Uterus (tissue), 2 donors: ENCODE data around the gene GREB1.

Experiments used
- CTCF ChIP-seq, 4 experiments: fragments of 200-600 bp in 2 of 4; fragments of 450-650 bp in 2 of 4; sonication (generic) in 2 of 4; IDR thresholded peaks; one replicate each; pipeline ENCODE4 v1.5.1; 2016 to 2019; ENCODE audit warnings: antibody characterized with exemption in 4 of 4, mild to moderate bottlenecking in 2 of 4, moderate library complexity in 1 of 4
- POLR2A ChIP-seq, 2 donors: fragments of 450-650 bp; IDR thresholded peaks; one replicate each; pipeline ENCODE4 v1.6.1; 2016; ENCODE audit warnings: antibody characterized with exemption in 2 of 2, mild to moderate bottlenecking in 1 of 2, moderate library complexity in 1 of 2

GRCh38 chr2:11652553-11652952 is 118.7 kb downstream of the GREB1 start:
- no peak for TF ChIP-seq CTCF (IDR thresholded peaks at IDR 0.05)
- TF ChIP-seq POLR2A (IDR thresholded peaks at IDR 0.05) = no peak
